ENCODE measurements around the gene BHLHE23.

BHLHE23 gene

DNA sequence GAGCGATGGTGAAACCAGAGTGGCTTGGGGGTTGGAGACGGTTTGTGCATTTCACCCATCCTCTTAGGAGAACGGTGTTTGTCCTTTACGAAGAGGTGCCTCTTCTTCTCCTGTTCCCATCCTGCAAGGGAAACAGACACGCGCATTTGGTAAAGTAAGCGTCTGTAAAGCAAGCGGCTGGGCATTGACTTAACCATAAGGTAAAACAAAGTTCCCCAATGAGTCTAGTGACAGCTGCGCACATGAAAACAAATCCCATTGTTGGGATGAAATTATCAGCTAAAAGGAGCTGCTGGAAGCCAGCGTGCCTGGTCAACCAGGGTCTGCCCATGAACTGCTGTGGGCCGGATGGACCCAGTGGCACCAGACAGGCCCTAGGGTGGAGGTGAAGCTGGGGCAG lies 5.8 kb downstream of the BHLHE23 start:
- DNase-seq (ENCODE audit: low read depth), result no peak
- TF ChIP-seq, protein P1, sequence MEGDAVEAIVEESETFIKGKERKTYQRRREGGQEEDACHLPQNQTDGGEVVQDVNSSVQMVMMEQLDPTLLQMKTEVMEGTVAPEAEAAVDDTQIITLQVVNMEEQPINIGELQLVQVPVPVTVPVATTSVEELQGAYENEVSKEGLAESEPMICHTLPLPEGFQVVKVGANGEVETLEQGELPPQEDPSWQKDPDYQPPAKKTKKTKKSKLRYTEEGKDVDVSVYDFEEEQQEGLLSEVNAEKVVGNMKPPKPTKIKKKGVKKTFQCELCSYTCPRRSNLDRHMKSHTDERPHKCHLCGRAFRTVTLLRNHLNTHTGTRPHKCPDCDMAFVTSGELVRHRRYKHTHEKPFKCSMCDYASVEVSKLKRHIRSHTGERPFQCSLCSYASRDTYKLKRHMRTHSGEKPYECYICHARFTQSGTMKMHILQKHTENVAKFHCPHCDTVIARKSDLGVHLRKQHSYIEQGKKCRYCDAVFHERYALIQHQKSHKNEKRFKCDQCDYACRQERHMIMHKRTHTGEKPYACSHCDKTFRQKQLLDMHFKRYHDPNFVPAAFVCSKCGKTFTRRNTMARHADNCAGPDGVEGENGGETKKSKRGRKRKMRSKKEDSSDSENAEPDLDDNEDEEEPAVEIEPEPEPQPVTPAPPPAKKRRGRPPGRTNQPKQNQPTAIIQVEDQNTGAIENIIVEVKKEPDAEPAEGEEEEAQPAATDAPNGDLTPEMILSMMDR (IDR thresholded peaks at IDR 0.05; ENCODE audit: insufficient read depth, low read depth, low read length, missing control alignments), result no peak
- H3K4me3 ChIP-seq (ENCODE audit: low read length), result no peak overlapping the region

DNA sequence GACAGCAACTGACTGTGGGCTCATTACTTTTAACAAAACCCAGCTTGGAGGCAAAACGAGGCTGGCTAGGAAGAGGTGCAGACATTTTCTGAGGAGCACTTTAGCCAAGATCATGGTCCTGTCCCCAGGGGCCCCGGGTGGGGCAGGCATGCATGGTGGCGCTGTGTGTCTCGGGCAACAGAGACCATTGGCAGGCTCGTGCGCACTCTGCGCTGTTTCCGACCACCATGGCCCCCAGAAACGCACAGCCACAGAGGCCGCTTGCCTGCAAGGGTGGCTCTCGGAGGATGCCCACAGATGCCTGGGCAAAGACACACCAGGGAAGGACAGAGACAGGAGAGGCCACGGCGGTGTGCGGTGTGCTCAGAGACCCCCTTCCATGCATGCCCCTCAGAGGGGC lies 6.7 kb downstream of the BHLHE23 start:
- no peak overlapping the region for H3K4me3 ChIP-seq (ENCODE audit: low read length)
- TF ChIP-seq, protein P1 (IDR thresholded peaks at IDR 0.05; ENCODE audit: insufficient read depth, low read depth, low read length, missing control alignments), result no peak
- no peak for DNase-seq (ENCODE audit: low read depth)

DNA sequence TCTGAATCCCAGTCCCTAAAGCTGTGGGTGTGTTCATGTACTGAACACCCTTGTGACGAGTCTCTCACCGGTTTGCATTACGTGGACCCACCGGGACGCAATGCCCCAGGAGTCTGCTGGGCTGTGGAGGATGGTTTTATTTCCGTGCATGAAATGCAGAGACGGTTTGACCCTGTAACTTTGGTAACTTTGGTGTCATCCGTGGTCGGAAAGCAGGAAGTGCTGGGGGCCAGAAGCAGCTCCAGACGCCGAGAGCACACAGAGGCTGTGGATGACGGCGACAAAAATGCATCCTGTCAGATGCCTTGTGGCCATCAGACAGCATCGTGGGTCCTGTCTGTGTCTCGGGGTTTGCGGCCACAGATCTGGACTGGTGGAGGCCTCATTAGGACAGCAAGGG lies 7.2 kb downstream of the BHLHE23 start:
- DNase-seq (ENCODE audit: low read depth), result no peak
- TF ChIP-seq, protein P1 (IDR thresholded peaks at IDR 0.05; ENCODE audit: insufficient read depth, low read depth, low read length, missing control alignments), result no peak
- H3K4me3 ChIP-seq (ENCODE audit: low read length), result no peak overlapping the region

DNA sequence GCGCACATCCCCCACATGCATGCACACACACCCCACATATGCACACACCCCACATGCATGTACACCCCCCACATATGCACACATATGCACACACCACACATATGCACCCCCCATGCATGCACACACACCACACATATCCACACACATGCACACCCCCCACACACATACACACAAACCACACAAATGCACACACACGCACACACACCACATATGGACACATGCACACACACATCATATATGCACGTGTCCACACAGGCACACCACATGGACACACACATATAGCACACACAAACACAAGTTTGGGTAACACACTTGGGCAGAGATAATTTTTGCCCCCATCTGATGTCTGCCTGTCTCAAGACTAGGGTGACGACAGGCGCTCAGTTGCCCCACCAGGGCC lies 8.3 kb downstream of the BHLHE23 start:
- DNase-seq (ENCODE audit: low read depth), result no peak
- TF ChIP-seq, protein P1 (IDR thresholded peaks at IDR 0.05; ENCODE audit: insufficient read depth, low read depth, low read length, missing control alignments), result no peak
- no peak overlapping the region for H3K4me3 ChIP-seq (ENCODE audit: low read length)

DNA sequence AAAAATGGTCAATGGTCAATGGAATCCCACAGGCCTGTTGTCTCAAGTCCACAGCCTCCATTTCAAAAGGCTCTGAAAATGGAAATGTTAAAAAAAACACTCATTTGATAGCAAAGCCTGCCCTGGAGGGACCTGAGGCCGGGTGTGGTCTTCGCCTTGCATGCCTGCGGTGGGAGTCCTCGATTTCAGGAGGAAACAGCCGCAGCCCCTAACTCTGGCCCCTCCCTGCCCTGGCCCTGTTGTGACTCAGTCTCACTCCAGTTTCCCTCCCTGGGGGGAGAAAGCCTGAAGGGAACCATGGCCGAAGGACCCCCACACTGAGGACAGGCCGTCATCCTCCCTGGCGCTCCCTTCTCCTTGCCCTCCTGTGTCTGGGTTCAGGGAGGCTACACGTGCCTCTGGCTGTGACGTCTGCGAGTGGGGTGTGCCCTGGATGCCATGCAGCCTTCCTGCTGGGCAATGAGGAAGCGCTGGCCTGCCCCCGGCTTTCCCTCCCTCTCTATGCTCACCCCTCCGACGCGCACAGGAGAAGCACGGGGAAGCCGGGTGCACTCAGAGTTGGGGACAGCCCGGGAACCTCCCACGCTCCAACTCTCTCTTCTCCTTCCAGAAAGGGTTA lies 9.2 kb downstream of the BHLHE23 start:
- TF ChIP-seq, protein P1 (IDR thresholded peaks at IDR 0.05; ENCODE audit: insufficient read depth, low read depth, low read length, missing control alignments), result no peak
- no peak for DNase-seq (ENCODE audit: low read depth)
- no peak overlapping the region for H3K4me3 ChIP-seq (ENCODE audit: low read length)

DNA sequence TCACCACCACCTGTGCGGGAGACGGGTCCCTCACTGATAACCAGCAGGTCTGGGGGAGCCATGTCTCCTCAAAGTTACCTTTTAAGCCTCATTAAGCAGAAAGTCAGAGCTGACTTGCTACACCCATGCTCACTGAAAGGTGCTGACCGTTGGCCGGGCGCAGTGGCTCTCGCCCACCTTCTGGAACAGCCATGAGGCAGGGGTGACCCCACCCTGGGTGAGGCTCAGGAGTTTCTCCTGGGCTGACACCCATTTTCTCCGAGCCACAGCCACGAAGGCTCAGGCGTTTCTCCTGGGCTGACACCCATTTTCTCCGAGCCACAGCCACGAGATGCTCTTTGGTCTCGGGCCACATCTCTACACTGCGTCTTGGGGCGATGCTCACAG lies 10.2 kb downstream of the BHLHE23 start:
- DNase-seq (ENCODE audit: low read depth), result no peak
- no peak overlapping the region for H3K4me3 ChIP-seq (ENCODE audit: low read length)
- TF ChIP-seq, protein P1 (IDR thresholded peaks at IDR 0.05; ENCODE audit: insufficient read depth, low read depth, low read length, missing control alignments), result no peak

DNA sequence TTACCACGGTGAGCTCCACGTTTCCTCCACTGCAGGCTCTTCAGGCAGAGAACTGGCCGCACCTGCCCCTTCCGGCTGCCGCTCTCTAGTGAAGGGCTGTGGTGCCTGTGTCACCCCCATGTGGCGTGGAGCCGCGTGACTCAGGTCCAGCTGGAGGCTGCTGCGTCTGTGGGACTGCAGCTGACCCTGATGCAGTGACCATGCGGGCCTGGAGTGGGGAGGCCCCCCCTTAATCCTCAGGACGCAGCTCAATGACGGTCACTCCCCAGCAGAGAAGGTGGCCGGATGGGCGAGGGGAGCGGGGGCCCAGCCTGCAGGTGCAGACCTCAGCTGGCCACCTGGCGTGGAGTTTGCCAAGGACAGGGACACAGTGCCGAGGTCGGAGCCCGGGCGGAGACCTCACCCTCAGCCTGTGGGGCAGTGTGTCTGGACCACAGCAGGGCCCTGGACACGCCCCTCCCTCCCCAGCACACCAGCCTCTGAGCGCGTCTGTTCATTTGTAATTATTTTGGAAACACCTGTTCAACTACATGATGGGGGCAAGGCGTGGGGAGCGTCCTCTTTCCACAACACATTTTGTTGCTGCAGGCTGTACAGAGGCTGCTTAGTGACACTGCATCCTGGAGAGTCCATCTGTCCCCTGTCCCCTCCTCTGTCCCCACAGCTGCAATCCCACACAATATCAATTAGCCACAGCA lies 10.7 kb downstream of the BHLHE23 start:
- H3K4me3 ChIP-seq (ENCODE audit: low read length), result no peak overlapping the region
- TF ChIP-seq, protein P1 (IDR thresholded peaks at IDR 0.05; ENCODE audit: insufficient read depth, low read depth, low read length, missing control alignments), result no peak
- DNase-seq (ENCODE audit: low read depth), result no peak

All from epithelial cell of esophagus (primary cell).